Activated naive CD8-positive, alpha-beta T cell treated with anti-CD3 and anti-CD28 coated beads, Interleukin-2, amount 10 ng/mL, durations not matched to agents 7 days and 5 days (primary cell): ENCODE measurements around the gene KIF25. TPM values are rescaled to one million over a fixed set of nuclear protein-coding genes. Genes with fewer than 3 reads are reported as not detected.

Experiments
- ATAC-seq: fragments of 150-1000 bp; cut with Tn5 transposase; one replicate; pipeline ENCODE4 v1.10.0; 2021; ENCODE audit warnings: low read depth, moderate library complexity
- POLR2A ChIA-PET: fragments of 350-600 bp; sonication (Branson Sonifier 250); formaldehyde crosslinking; loops from one replicate; lab custom pipeline; 2021; ENCODE audit warnings: antibody characterized with exemption; lab: Charles Lee
- DNase-seq: peaks from one replicate; pipeline ENCODE4 v3.0.0; 2021
- H3K27ac Mint-ChIP-seq: one replicate; pipeline ENCODE4 v1.8.0; 2022; ENCODE audit warnings: mild to moderate bottlenecking, mixed read lengths
- H3K27me3 Mint-ChIP-seq: one replicate; pipeline ENCODE4 v1.8.0; 2022; ENCODE audit warnings: mild to moderate bottlenecking, moderate library complexity, mixed read lengths
- H3K36me3 Mint-ChIP-seq: one replicate; pipeline ENCODE4 v1.8.0; 2021; ENCODE audit warnings: mild to moderate bottlenecking, mixed read lengths
- H3K4me1 Mint-ChIP-seq: one replicate; pipeline ENCODE4 v1.8.0; 2021; ENCODE audit warnings: mixed read lengths
- H3K4me3 Mint-ChIP-seq: one replicate; pipeline ENCODE4 v1.8.0; 2022; ENCODE audit warnings: mild to moderate bottlenecking, moderate library complexity, mixed read lengths
- H3K9me3 Mint-ChIP-seq: one replicate; pipeline ENCODE4 v1.8.0; 2021; ENCODE audit warnings: mixed read lengths
- total RNA-seq, 2 experiments: library from RNA; stranded (reverse); gene quantifications; one replicate each; pipeline ENCODE4 v1.2.3, GENCODE V29; 2021

The KIF25 gene
- total RNA-seq, 2 experiments from 2014 or later: not detected

GRCh38 chr6:168034537-168034936 is 37.1 kb downstream of the KIF25 start:
- no peak for DNase-seq
- POLR2A ChIA-PET: no interaction called here
- Mint-ChIP-seq H3K36me3 (no peaks in the 10 kb centered on the region), H3K4me3 (no peak overlapping the region), H3K27me3 (peaks cover 25% of the 10 kb centered on the region), H3K27ac (no peak overlapping the region), H3K4me1 (peaks cover 2% of the 10 kb centered on the region), H3K9me3 (peaks cover 12% of the 10 kb centered on the region)
- no peak for ATAC-seq

DNA sequence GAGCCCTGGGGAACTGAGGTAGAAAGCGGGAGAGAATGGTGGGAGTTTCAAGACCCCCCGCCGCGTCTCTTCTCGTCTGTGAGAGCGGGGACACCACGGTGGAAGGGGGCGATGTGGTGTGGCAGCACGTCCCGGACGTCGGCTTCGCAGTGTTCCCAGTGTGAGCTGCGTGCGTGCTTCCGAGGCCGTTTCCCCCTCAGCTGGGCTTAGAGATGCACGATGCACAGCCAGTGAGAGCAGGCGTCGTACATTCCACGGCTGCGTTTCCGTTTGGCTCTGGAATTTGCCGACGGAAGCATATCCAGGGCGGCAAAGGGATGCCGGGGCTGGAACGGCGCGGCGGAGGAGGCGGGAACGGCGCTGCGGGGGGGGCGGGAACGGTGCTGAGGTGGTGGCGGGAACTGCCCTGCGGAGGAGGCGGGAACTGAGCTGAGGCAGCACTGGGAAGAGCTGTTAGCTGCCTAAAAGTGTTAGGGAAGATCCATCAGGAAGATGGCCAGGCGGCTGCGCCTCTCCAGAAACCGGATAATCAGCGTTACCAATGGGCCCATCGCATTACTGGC is 37.7 kb downstream of the KIF25 start:
- H3K27me3 Mint-ChIP-seq: peaks cover 25% of the 10 kb centered on the region
- ATAC-seq (no peak), DNase-seq (no peak)
- POLR2A ChIA-PET: no interaction called here
- H3K27ac Mint-ChIP-seq: no peak overlapping the region
- no peaks in the 10 kb centered on the region for H3K36me3 Mint-ChIP-seq
- peaks cover 12% of the 10 kb centered on the region for H3K9me3 Mint-ChIP-seq
- H3K4me1 Mint-ChIP-seq: peaks cover 2% of the 10 kb centered on the region
- peak overlapping the region; percentile 30 for H3K4me3 Mint-ChIP-seq

DNA sequence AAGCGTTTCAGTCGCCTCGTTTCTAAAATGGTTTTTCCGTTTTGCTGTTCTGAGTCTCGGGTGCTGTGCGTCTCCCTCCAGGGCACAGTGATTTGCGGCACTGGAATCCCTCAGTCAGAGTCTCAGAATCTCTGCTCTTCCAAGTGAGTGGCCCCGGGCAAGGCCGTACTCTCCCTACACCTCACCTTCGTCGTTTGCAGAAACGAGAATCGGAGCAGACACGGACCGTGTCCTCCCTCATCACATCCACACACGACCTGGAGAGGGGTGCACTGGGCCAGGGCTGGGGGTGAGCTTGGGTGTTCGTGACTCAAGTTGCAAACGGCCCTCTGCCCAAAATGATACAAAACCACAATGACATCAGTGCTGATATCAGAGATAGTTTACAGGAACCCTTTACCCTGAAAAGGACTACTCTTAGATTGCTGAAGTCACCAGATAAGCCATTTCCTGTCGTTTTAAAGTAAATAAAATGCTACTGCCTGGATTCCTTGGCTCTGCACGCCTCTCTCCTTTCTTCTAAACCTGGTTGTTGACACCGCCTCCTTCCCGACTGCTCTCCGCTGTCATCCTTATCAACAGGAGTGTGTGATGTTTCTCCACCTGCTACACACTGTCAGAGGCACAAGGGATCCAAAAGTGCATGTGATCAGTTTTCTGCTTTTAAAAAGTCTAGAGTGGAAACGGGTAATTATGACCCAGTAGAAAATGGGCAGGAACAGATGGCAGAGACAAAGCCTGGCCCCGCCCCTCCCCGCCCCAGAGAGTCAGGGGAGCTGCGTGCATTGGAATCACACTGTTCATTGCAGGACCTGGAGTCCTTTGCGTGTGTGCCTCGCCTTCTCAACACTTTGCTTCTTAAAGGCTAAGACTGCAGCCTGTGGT is 38.4 kb downstream of the KIF25 start:
- peaks cover 25% of the 10 kb centered on the region for H3K27me3 Mint-ChIP-seq
- no peaks in the 10 kb centered on the region for H3K36me3 Mint-ChIP-seq
- H3K9me3 Mint-ChIP-seq: peaks cover 12% of the 10 kb centered on the region
- H3K4me3 Mint-ChIP-seq: peak overlapping the region; percentile 42
- DNase-seq (no peak), ATAC-seq (no peak)
- POLR2A ChIA-PET: no interaction called here
- no peak overlapping the region for H3K27ac Mint-ChIP-seq
- H3K4me1 Mint-ChIP-seq: peaks cover 2% of the 10 kb centered on the region

GRCh38 chr6:168037242-168037641 is 39.8 kb downstream of the KIF25 start:
- Mint-ChIP-seq H3K27me3 (peaks cover 15% of the 10 kb centered on the region), H3K4me3 (no peak overlapping the region), H3K36me3 (no peaks in the 10 kb centered on the region), H3K27ac (no peak overlapping the region), H3K4me1 (peaks cover 2% of the 10 kb centered on the region), H3K9me3 (peaks cover 12% of the 10 kb centered on the region)
- ATAC-seq (no peak), DNase-seq (no peak)
- POLR2A ChIA-PET: no interaction called here

GRCh38 chr6:168037856-168038255 is 40.4 kb downstream of the KIF25 start:
- H3K27me3 Mint-ChIP-seq: peaks cover 15% of the 10 kb centered on the region
- no peaks in the 10 kb centered on the region for H3K36me3 Mint-ChIP-seq
- POLR2A ChIA-PET: no interaction called here
- H3K27ac Mint-ChIP-seq: no peak overlapping the region
- H3K9me3 Mint-ChIP-seq: peaks cover 12% of the 10 kb centered on the region
- no peak overlapping the region for H3K4me3 Mint-ChIP-seq
- peaks cover 2% of the 10 kb centered on the region for H3K4me1 Mint-ChIP-seq
- ATAC-seq: no peak
- DNase-seq: no peak

GRCh38 chr6:168038576-168039140 is 41.2 kb downstream of the KIF25 start:
- ATAC-seq (no peak), DNase-seq (no peak)
- no peak overlapping the region for H3K4me3 Mint-ChIP-seq
- H3K27me3 Mint-ChIP-seq: peaks cover 15% of the 10 kb centered on the region
- H3K27ac Mint-ChIP-seq: no peak overlapping the region
- peaks cover 11% of the 10 kb centered on the region for H3K9me3 Mint-ChIP-seq
- H3K4me1 Mint-ChIP-seq: peaks cover 2% of the 10 kb centered on the region
- POLR2A ChIA-PET: no interaction called here
- H3K36me3 Mint-ChIP-seq: no peaks in the 10 kb centered on the region

DNA sequence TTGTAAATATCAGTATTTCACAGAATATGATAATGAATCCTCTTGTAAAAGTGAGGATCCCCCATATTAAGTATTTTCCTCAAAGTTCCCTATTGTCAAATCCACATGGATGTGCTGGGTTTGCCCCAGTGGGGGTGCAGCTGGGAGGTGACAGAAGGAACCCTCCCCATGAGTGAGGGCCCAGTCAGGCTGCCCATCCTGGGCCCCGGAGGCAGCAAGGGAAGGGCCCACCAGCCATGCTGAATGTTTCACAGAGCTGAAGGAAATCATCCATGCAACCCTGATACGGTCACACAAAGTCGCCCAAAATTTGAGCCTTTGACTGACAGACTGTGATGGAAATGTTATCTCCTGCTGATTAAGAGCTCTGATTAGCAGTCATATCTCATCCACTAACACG is 41.8 kb downstream of the KIF25 start:
- Mint-ChIP-seq H3K4me1 (peaks cover 2% of the 10 kb centered on the region), H3K27ac (no peak overlapping the region), H3K9me3 (peaks cover 8% of the 10 kb centered on the region), H3K4me3 (no peak overlapping the region), H3K36me3 (no peaks in the 10 kb centered on the region), H3K27me3 (peaks cover 14% of the 10 kb centered on the region)
- POLR2A ChIA-PET: no interaction called here
- DNase-seq (no peak), ATAC-seq (no peak)

DNA sequence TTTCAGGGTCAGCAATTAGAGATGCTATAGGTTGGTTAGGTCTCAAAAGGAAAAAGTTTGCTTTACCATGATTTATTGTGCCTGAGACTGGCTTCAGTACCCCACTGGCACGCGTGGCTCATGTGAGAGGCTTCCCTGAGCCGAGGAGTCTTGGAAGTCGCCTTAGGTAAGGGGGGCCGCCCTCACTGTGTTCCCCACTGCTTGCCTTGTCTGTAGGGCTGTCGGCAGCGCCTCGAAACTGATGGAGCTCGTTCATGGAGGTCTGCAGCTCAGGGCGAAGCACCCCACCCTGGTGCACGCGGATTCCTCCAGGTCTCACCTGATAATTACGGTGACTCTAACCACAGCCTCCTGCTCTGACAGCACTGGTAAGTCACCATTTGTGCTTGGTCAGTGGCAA is 42.4 kb downstream of the KIF25 start:
- DNase-seq: no peak
- H3K36me3 Mint-ChIP-seq: no peaks in the 10 kb centered on the region
- H3K4me1 Mint-ChIP-seq: peaks cover 2% of the 10 kb centered on the region
- peaks cover 9% of the 10 kb centered on the region for H3K27me3 Mint-ChIP-seq
- H3K4me3 Mint-ChIP-seq: no peak overlapping the region
- H3K9me3 Mint-ChIP-seq: peaks cover 8% of the 10 kb centered on the region
- POLR2A ChIA-PET: no interaction called here
- no peak for ATAC-seq
- no peak overlapping the region for H3K27ac Mint-ChIP-seq

GRCh38 chr6:168040856-168041496 is 43.5 kb downstream of the KIF25 start:
- Mint-ChIP-seq H3K36me3 (no peaks in the 10 kb centered on the region), H3K4me1 (peaks cover 2% of the 10 kb centered on the region), H3K27me3 (peaks cover 2% of the 10 kb centered on the region), H3K27ac (no peak overlapping the region), H3K9me3 (peaks cover 8% of the 10 kb centered on the region), H3K4me3 (no peak overlapping the region)
- no peak for DNase-seq
- no peak for ATAC-seq
- POLR2A ChIA-PET: no interaction called here

DNA sequence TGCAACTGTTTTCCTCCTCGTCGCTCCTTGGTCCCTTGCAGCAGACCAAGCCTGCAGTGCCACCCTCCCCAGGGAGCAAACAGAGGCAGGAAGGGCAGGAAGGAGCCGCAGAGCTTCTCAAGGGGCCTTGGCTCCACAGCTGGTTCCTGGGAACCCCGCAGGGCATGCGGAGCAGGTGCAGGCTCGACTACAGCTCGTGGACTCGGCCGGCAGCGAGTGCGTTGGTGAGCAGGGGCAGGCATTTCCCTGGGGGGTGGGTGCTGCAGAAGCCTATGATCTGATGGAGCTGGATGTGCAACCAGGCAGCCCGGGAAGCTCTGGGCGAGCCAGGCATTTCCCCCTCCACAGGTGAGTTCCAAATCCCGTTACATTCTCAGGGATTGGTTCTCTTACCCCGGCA is 44.5 kb downstream of the KIF25 start:
- no peaks in the 10 kb centered on the region for H3K4me1 Mint-ChIP-seq
- no peak for DNase-seq
- H3K27ac Mint-ChIP-seq: no peak overlapping the region
- no peak overlapping the region for H3K4me3 Mint-ChIP-seq
- H3K9me3 Mint-ChIP-seq: peaks cover 7% of the 10 kb centered on the region
- no peaks in the 10 kb centered on the region for H3K36me3 Mint-ChIP-seq
- ATAC-seq: no peak
- POLR2A ChIA-PET: no interaction called here
- no peaks in the 10 kb centered on the region for H3K27me3 Mint-ChIP-seq

- Mint-ChIP-seq H3K4me1 (no peaks in the 10 kb centered on the region), H3K4me3 (no peak overlapping the region), H3K36me3 (no peaks in the 10 kb centered on the region), H3K27ac (no peak overlapping the region), H3K9me3 (peaks cover 3% of the 10 kb centered on the region), H3K27me3 (no peaks in the 10 kb centered on the region)
- ATAC-seq (no peak), DNase-seq (no peak)
- POLR2A ChIA-PET: no interaction called here
Observed at GRCh38 chr6:168042426-168043192, 45.1 kb downstream of the KIF25 start.

GRCh38 chr6:168043193-168043847 is 45.8 kb downstream of the KIF25 start:
- ATAC-seq: no peak
- no peaks in the 10 kb centered on the region for H3K4me1 Mint-ChIP-seq
- no peaks in the 10 kb centered on the region for H3K36me3 Mint-ChIP-seq
- POLR2A ChIA-PET: no interaction called here
- no peak overlapping the region for H3K27ac Mint-ChIP-seq
- no peak for DNase-seq
- no peak overlapping the region for H3K4me3 Mint-ChIP-seq
- H3K27me3 Mint-ChIP-seq: no peaks in the 10 kb centered on the region
- peaks cover 2% of the 10 kb centered on the region for H3K9me3 Mint-ChIP-seq
